ENCODE results near the gene POLE4.
A peak's percentile ranks its signal among the peaks of the same experiment; 100 is the strongest.

POLE4 gene

DNA sequence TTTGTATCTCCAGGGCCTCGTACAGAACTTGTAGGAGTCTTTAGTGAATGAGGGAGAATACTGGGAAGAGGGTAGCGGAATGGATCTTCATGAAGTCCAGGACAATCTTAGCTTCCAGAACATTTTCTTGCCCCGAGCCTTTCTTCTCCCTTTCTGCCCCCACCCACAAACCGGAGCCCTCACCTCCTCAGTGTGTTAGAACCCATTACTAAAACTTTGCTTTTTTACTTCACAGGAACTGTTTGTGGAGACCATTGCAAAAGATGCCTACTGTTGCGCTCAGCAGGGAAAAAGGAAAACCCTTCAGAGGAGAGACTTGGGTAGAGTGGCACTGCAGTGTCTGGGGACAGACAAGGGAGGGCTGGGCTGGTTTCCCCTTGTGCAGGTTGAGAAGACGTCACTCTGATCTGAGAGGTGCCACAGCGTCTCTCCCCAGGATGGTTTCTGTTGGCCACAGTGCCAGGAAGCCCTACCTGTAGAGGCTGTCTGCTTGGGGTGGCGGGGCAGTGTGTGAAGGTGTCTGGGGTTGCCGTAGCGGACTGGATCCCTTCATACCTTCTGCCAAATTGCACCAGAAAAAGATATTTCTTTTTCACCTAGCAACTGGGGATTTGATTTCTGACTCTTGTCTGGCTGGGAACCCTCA is 786 bp downstream of the POLE4 start:
- in situ Hi-C loops (cut with HindIII; ENCODE audit: low sequenced_read_pairs), result no loop called here
- H3K4me3 ChIP-seq (ENCODE audit: low read depth, low read length), result peak overlapping the region; percentile 63
- TF ChIP-seq, protein P1, sequence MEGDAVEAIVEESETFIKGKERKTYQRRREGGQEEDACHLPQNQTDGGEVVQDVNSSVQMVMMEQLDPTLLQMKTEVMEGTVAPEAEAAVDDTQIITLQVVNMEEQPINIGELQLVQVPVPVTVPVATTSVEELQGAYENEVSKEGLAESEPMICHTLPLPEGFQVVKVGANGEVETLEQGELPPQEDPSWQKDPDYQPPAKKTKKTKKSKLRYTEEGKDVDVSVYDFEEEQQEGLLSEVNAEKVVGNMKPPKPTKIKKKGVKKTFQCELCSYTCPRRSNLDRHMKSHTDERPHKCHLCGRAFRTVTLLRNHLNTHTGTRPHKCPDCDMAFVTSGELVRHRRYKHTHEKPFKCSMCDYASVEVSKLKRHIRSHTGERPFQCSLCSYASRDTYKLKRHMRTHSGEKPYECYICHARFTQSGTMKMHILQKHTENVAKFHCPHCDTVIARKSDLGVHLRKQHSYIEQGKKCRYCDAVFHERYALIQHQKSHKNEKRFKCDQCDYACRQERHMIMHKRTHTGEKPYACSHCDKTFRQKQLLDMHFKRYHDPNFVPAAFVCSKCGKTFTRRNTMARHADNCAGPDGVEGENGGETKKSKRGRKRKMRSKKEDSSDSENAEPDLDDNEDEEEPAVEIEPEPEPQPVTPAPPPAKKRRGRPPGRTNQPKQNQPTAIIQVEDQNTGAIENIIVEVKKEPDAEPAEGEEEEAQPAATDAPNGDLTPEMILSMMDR (IDR thresholded peaks at IDR 0.05; ENCODE audit: low read depth, low read length), result no peak
- DNase-seq (ENCODE audit: low read depth, low spot score), result no peak

DNA sequence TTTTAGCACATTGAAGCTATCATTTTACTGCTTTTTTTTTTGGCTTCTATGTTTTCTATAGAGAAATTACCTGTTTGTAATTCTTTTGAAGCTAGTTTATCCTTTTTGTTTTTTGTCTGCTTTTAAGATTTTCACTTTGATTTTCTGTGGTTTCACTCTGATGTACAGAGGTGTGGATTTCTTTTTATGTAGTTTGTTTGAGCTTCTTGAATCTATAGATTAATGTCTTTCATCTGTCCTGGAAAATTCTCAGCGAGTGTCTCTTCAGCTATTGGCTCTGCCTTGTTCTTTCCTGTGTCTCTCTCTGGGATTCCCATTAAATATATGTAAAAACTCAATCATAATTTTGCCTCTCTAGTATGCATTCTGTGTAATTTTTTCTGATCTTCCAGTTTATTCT is 8.4 kb downstream of the POLE4 start:
- in situ Hi-C loops (cut with HindIII; ENCODE audit: low sequenced_read_pairs), result no loop called here
- no peak overlapping the region for H3K4me3 ChIP-seq (ENCODE audit: low read depth, low read length)
- no peak for DNase-seq (ENCODE audit: low read depth, low spot score)
- TF ChIP-seq, protein P1 (IDR thresholded peaks at IDR 0.05; ENCODE audit: low read depth, low read length), result no peak

DNA sequence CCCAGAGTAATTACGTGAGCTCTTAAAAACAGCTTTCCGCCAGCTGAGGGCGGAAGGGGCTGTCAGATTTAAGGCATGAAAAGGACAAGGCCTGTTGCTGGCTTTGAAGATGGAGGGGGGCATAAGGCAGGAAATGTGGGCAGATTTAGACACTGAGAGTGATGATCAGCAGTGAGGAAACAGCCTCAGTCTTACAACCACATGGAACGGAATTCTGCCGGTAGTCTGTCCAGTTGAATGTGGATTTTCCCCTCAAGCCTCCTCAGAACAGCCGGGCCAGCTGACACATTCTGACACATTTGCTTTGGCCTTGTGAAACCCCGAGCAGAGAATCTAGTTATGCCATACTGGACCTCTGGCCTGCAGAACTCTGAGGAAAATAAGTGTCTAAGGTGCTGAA is 16.6 kb downstream of the POLE4 start:
- in situ Hi-C loops (cut with HindIII; ENCODE audit: low sequenced_read_pairs), result no loop called here
- TF ChIP-seq, protein P1 (IDR thresholded peaks at IDR 0.05; ENCODE audit: low read depth, low read length), result no peak
- DNase-seq (ENCODE audit: low read depth, low spot score), result no peak
- no peak overlapping the region for H3K4me3 ChIP-seq (ENCODE audit: low read depth, low read length)

DNA sequence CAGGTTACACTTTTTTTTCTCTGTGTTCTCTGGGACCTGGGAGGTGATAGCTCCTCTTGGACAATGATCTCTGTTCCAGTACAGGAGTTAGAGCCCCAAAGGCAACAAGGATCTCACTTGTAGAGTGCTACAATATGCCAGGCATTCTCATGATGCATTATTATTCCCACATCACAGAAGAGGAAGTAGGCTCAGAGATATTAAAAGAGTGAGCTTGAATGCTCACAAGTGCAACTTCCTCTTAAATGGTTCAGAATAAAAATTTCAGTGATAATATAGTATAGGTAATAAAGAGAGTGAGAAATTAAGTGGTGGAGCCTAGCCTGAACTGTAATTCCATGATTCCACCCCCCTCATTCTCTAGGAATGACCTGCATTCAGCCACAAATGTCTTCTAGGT is 21.4 kb downstream of the POLE4 start:
- no peak for DNase-seq (ENCODE audit: low read depth, low spot score)
- in situ Hi-C loops (cut with HindIII; ENCODE audit: low sequenced_read_pairs), result no loop called here
- no peak overlapping the region for H3K4me3 ChIP-seq (ENCODE audit: low read depth, low read length)
- TF ChIP-seq, protein P1 (IDR thresholded peaks at IDR 0.05; ENCODE audit: low read depth, low read length), result no peak

DNA sequence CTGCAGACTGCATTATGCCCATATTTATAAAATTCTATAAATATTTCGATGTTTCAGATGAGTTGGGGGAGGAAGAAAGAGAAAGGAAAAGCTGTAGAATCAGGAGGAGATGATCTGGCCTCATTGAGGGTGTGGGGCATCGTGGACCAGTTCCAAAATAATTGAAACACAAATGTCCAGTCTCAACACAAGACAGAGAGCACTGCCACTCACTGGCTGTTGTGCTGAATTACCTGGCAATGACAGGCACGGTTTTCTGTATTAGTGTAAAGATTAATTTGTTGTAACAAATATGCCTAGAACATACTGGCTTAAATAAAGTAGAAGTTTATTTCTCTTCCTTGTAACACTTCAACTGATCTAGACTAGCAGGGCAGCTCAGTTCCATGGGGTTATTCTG is 24.1 kb downstream of the POLE4 start:
- no peak overlapping the region for H3K4me3 ChIP-seq (ENCODE audit: low read depth, low read length)
- no peak for DNase-seq (ENCODE audit: low read depth, low spot score)
- in situ Hi-C loops (cut with HindIII; ENCODE audit: low sequenced_read_pairs), result no loop called here
- TF ChIP-seq, protein P1 (IDR thresholded peaks at IDR 0.05; ENCODE audit: low read depth, low read length), result no peak

DNA sequence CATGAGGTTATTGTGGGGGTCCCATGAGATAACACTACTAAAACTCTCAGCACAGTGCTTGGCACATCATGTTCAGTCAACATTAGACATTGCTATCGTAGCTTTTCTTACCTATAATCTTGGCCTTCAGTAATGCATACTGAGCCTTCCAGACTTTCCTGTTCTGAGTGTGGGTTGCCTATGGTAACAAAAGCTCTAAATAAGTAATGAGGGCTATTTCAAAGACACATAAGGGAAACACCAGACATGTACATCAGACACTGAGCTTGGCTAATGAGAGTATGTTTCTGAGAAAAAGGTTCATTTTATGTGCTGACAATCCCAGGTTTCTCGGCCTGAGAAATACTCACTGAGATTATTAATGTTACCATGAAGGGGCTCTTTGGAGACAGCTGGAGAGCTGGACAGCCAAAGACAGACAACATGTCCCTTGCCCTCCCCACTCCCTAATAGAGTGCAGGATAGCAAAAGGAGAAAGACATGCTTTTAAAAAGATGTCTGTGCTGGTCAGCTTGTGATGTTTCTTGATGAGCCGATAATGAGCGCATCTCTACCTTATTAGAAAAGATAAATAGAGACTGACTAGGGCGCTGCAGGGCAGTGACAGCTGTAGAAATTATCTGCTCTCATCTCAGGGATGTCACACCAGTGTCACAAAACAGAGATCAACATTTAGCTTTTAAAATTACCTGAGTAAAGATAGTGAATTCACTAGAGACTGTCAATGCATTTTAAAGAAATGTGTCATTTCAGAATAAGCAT is 25.4 kb downstream of the POLE4 start:
- TF ChIP-seq, protein P1 (IDR thresholded peaks at IDR 0.05; ENCODE audit: low read depth, low read length), result no peak
- in situ Hi-C loops (cut with HindIII; ENCODE audit: low sequenced_read_pairs), result no loop called here
- DNase-seq (ENCODE audit: low read depth, low spot score), result no peak
- H3K4me3 ChIP-seq (ENCODE audit: low read depth, low read length), result no peak overlapping the region
